HepG2 (cell line): Measurements from ENCODE around the gene STK40. TPM values are rescaled to one million over a fixed set of nuclear protein-coding genes. Genes with fewer than 3 reads are reported as not detected.

Experiments used
- ATAC-seq: fragments of 200-7000 bp; cut with Tn5 transposase; 3 replicates; pipeline ENCODE4 v1.9.1; 2020; ENCODE audit warnings: mild to moderate bottlenecking, moderate library complexity
- BruUV-seq: library from RNA; stranded (reverse); fragments of 400-500 nt; replicated peaks from 2 replicates; lab custom pipeline; 2021; lab: Mats Ljungman, UMichigan
- CTCF ChIA-PET: fragments of 300-600 bp; formaldehyde crosslinking; extraction: SDS; loops from one replicate; lab custom pipeline; 2021; ENCODE audit warnings: low total read pairs, inconsistent platforms, low intra/inter-chr PET ratio; lab: Yijun Ruan, JAX
- POLR2A ChIA-PET: fragments of 350-600 bp; sonication (Branson Sonifier 250); formaldehyde crosslinking; loops from one replicate; lab custom pipeline; 2020; ENCODE audit warnings: antibody characterized with exemption, inconsistent platforms; lab: Yijun Ruan, JAX
- DNase-seq: peaks from one replicate; pipeline ENCODE4 v3.0.0-alpha.2; 2015; ENCODE audit warnings: low spot score
- FAIRE-seq: peaks from 3 replicates; lab custom pipeline; 2011; peaks lifted over from hg19 to GRCh38; lab: Jason Lieb, UNC
- H2AFZ ChIP-seq: one replicate; pipeline ENCODE4 v1.6.1; 2011; ENCODE audit warnings: low read length, inconsistent platforms
- H3K27ac ChIP-seq: fragments of 300-600 bp; 3 replicates; pipeline ENCODE4 v1.8.0; 2011; ENCODE audit warnings: mixed run types, mild to moderate bottlenecking, mixed read lengths, low read length, inconsistent platforms; ENCODE audit not compliant: insufficient read depth; ENCODE audit errors: extremely low read length
- H3K27me3 ChIP-seq, 2 experiments: fragments of 200-600 bp in 1 of 2; 2 replicates in 1 of 2; 3 replicates in 1 of 2; pipeline versions ENCODE4 v1.6.0 to v1.8.0; 2011; ENCODE audit warnings: low read length in 2 of 2, mild to moderate bottlenecking in 2 of 2, moderate library complexity in 2 of 2, inconsistent platforms in 1 of 2; ENCODE audit not compliant: insufficient read depth in 2 of 2, control insufficient read depth in 1 of 2
- H3K36me3 ChIP-seq, 2 experiments: fragments of 200-600 bp in 1 of 2; replicated peaks in 1 of 2; 2 replicates in 1 of 2; 3 replicates in 1 of 2; pipeline versions ENCODE4 v1.5.1 to v1.8.0; 2011; ENCODE audit warnings: low read length in 2 of 2, inconsistent platforms in 1 of 2; ENCODE audit not compliant: insufficient read depth in 2 of 2, control insufficient read depth in 1 of 2
- H3K4me1 ChIP-seq: 2 replicates; pipeline ENCODE4 v1.5.1; 2012; ENCODE audit warnings: low read length, inconsistent platforms; ENCODE audit not compliant: insufficient read depth
- H3K4me2 ChIP-seq: 2 replicates; pipeline ENCODE4 v1.6.0; 2011; ENCODE audit warnings: low read depth, low read length, inconsistent platforms
- H3K4me3 ChIP-seq, 3 experiments: fragments of 200-600 bp in 1 of 3; sonication (generic), shearing (Covaris generic) in 1 of 3; replicated peaks in 1 of 3; 2 replicates each; pipeline ENCODE4 v1.5.1; 2011 to 2016; ENCODE audit warnings: low read length in 3 of 3, inconsistent platforms in 2 of 3, low read depth in 2 of 3, mild to moderate bottlenecking in 2 of 3, control low read depth in 1 of 3, mixed read lengths in 1 of 3; ENCODE audit not compliant: insufficient read depth in 1 of 3
- H3K79me2 ChIP-seq: one replicate; pipeline ENCODE4 v1.6.1; 2011; ENCODE audit warnings: low read length, inconsistent platforms; ENCODE audit not compliant: insufficient read depth
- H3K9ac ChIP-seq: 2 replicates; pipeline ENCODE4 v1.6.0; 2011; ENCODE audit warnings: mild to moderate bottlenecking, low read depth, low read length, inconsistent platforms; ENCODE audit not compliant: insufficient read depth
- H3K9me3 ChIP-seq: 2 replicates; pipeline ENCODE4 v1.5.1; 2012; ENCODE audit warnings: mild to moderate bottlenecking, low read length
- H4K20me1 ChIP-seq: 2 replicates; pipeline ENCODE4 v1.6.0; 2011; ENCODE audit warnings: inconsistent platforms, mild to moderate bottlenecking, low read length, moderate library complexity; ENCODE audit not compliant: insufficient read depth
- HES4 ChIP-seq: sonication (generic); formaldehyde crosslinking; IDR thresholded peaks from 2 replicates; pipeline ENCODE4 v1.9.0; 2021; ENCODE audit warnings: mild to moderate bottlenecking, missing genetic modification reagents, borderline replicate concordance
- PAF1 ChIP-seq: IDR thresholded peaks from 2 replicates; pipeline ENCODE4 v1.6.1; 2016; ENCODE audit warnings: missing genetic modification reagents, missing compliant biosample characterization
- ZNF101 ChIP-seq: sonication (generic); formaldehyde crosslinking; IDR thresholded peaks from 2 replicates; pipeline ENCODE4 v1.4.0; 2020; ENCODE audit warnings: mild to moderate bottlenecking, low read depth, missing genetic modification reagents, borderline replicate concordance
- ZNF549 ChIP-seq: sonication (generic); formaldehyde crosslinking; IDR thresholded peaks from 2 replicates; pipeline ENCODE4 v1.5.0; 2020; ENCODE audit warnings: missing genetic modification reagents
- ZNF660 ChIP-seq: sonication (generic); formaldehyde crosslinking; IDR thresholded peaks from 2 replicates; pipeline ENCODE4 v1.5.1; 2020; ENCODE audit warnings: mild to moderate bottlenecking, low read depth, missing genetic modification reagents, borderline replicate concordance
- WGBS: methylation state at CpG from one replicate; pipeline ENCODE4 v1.1.6; 2017; ENCODE audit warnings: low lambda C conversion rate; 5-methylcytosine and 5-hydroxymethylcytosine counted together
- in situ Hi-C: cut with HindIII; loops from 2 replicates; pipeline ENCODE4 v1.10.0; 2017; ENCODE audit warnings: low pct_unique_long_range_greater_than_20kb; ENCODE audit not compliant: extremely low pct_ligation_motif_present
- intact Hi-C: fragments of 100-400 bp; cut with micrococcal nuclease; formaldehyde crosslinking; loops from one replicate; pipeline ENCODE4 v1.10.0; 2022; ENCODE audit not compliant: unreplicated experiment
- polyA plus RNA-seq, 8 experiments: library from polyadenylated mRNA; depleted of rRNA in 3 of 8; stranded (reverse) in 7 of 8; unstranded in 1 of 8; fragments of >200 nt; fragmentation: Illumina TruSeq in 4 of 8; extraction: Trizol in 4 of 8; gene quantifications; 2 replicates each; pipeline versions ENCODE4 v1.2.1 to v1.2.3, GENCODE V29; 2011 to 2016; ENCODE audit warnings: low read depth in 4 of 8, missing spikeins in 1 of 8, mixed read lengths in 1 of 8; ENCODE audit not compliant: insufficient read depth in 1 of 8
- total RNA-seq, 5 experiments: library from RNA; depleted of rRNA; stranded (reverse); fragments of >200 nt; fragmentation: Illumina TruSeq; extraction: Trizol; gene quantifications; 2 replicates each; pipeline ENCODE4 v1.2.3, GENCODE V29; 2016; ENCODE audit warnings: low read depth in 1 of 5
- TF ChIP-seq, protein P1 (sequence below): fragments of 450-650 bp; IDR thresholded peaks from 2 replicates; pipeline ENCODE4 v1.6.1; 2017; ENCODE audit warnings: mild to moderate bottlenecking

Gene STK40
- total and polyA plus RNA-seq, 2 of the 13 experiments (the other 11 are each of a cell fraction or from before 2014, with no cell fraction given): 33.8 to 35.1 TPM

DNA sequence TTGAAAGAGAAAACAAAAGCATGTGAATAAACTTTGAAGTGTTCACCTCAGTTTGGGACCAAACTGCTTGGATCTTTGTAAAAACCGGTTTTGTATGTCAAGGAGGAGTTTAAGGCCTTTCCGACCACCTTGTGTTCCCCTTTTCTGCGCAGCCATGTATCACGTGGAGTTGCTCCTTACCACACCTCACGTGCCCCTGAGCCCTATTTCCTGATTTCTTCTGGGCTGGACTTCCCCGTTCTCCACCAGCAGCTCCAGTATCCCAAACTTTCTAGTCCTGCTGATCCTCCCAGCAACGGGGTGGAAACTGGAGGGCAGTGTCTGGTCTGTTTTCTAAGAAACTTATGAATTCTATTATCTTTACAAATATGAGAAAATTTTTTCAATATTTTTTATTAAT, 81.2 kb downstream of the STK40 start:
- ChIA-PET POLR2A (no interaction called here), CTCF (no interaction called here)
- Histone ChIP-seq H3K4me2 (no peak overlapping the region), H3K9me3 (no peaks in the 10 kb centered on the region)
- TF ChIP-seq ZNF101 (CRISPR knock-in tag) (no peak), PAF1 (CRISPR knock-in tag) (no peak), HES4 (CRISPR knock-in tag) (no peak), ZNF549 (no peak), ZNF660 (CRISPR knock-in tag) (no peak)
- TF ChIP-seq, protein P1, sequence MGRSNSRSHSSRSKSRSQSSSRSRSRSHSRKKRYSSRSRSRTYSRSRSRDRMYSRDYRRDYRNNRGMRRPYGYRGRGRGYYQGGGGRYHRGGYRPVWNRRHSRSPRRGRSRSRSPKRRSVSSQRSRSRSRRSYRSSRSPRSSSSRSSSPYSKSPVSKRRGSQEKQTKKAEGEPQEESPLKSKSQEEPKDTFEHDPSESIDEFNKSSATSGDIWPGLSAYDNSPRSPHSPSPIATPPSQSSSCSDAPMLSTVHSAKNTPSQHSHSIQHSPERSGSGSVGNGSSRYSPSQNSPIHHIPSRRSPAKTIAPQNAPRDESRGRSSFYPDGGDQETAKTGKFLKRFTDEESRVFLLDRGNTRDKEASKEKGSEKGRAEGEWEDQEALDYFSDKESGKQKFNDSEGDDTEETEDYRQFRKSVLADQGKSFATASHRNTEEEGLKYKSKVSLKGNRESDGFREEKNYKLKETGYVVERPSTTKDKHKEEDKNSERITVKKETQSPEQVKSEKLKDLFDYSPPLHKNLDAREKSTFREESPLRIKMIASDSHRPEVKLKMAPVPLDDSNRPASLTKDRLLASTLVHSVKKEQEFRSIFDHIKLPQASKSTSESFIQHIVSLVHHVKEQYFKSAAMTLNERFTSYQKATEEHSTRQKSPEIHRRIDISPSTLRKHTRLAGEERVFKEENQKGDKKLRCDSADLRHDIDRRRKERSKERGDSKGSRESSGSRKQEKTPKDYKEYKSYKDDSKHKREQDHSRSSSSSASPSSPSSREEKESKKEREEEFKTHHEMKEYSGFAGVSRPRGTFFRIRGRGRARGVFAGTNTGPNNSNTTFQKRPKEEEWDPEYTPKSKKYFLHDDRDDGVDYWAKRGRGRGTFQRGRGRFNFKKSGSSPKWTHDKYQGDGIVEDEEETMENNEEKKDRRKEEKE: no peak
- TF ChIP-seq, all 625 proteins: peak for 0
- TSS peak; percentile 38 for BruUV-seq
- Histone ChIP-seq H3K27me3 (no peaks in the 10 kb centered on the region), H3K4me1 (peaks cover 29% of the 10 kb centered on the region), H3K27ac (no peak overlapping the region), H3K9ac (no peak overlapping the region), H3K79me2 (peaks cover 8% of the 10 kb centered on the region), H3K36me3 (peaks cover 28 to 55% of the 10 kb centered on the region in 2 experiments), H2AFZ (no peak overlapping the region), H3K4me3 (no peak overlapping the region), H4K20me1 (no peaks in the 10 kb centered on the region; the same call in 1 of the 2 replicates)
- no peak for DNase-seq
- FAIRE-seq: no peak
- in situ Hi-C loops: no loop called here
- 94% methylated on average over 7 of the region's 7 CpGs for WGBS
- intact Hi-C loops: no loop called here
- no peak for ATAC-seq
